ENCODE measurements around the gene CCDC85C.
A peak's percentile ranks its signal among the peaks of the same experiment; 100 is the strongest.

CCDC85C gene

GRCh38 chr14:99609245-99610170, 5.5 kb upstream of the CCDC85C start:
- no peak for ATAC-seq (replicated peaks; ENCODE audit: extremely low read depth, poor library complexity, severe bottlenecking)
- no peak for DNase-seq (ENCODE audit: low spot score in 2 of 2)
- peaks cover 3% of the 10 kb centered on the region for H3K36me3 Mint-ChIP-seq (ENCODE audit: insufficient read depth)

GRCh38 chr14:99608591-99608990, 4.6 kb upstream of the CCDC85C start:
- Mint-ChIP-seq H3K27ac (ENCODE audit: low read depth) (no peak overlapping the region), H3K36me3 (ENCODE audit: insufficient read depth) (peaks cover 5% of the 10 kb centered on the region), H3K27me3 (no peaks in the 10 kb centered on the region), H3K4me1 (peaks cover 15% of the 10 kb centered on the region), H3K9me3 (no peaks in the 10 kb centered on the region), H3K4me3 (no peak overlapping the region)
- DNase-seq (ENCODE audit: low spot score in 2 of 2) = no peak
- ATAC-seq (replicated peaks; ENCODE audit: extremely low read depth, poor library complexity, severe bottlenecking) = no peak

More at GRCh38 chr14:99609245-99610170, 5.5 kb upstream of the CCDC85C start:
- peaks cover 15% of the 10 kb centered on the region for H3K4me1 Mint-ChIP-seq
- H3K27me3 Mint-ChIP-seq = no peaks in the 10 kb centered on the region
- H3K27ac Mint-ChIP-seq (ENCODE audit: low read depth) = no peak overlapping the region
- no peak overlapping the region for H3K4me3 Mint-ChIP-seq
- no peaks in the 10 kb centered on the region for H3K9me3 Mint-ChIP-seq

GRCh38 chr14:99606359-99606758, 2.4 kb upstream of the CCDC85C start:
- Mint-ChIP-seq H3K27ac (ENCODE audit: low read depth) (no peak overlapping the region), H3K36me3 (ENCODE audit: insufficient read depth) (peaks cover 7% of the 10 kb centered on the region), H3K4me1 (peaks cover 28% of the 10 kb centered on the region), H3K9me3 (no peaks in the 10 kb centered on the region), H3K27me3 (no peaks in the 10 kb centered on the region), H3K4me3 (no peak overlapping the region)
- DNase-seq (ENCODE audit: low spot score in 2 of 2) (no peak), ATAC-seq (replicated peaks; ENCODE audit: extremely low read depth, poor library complexity, severe bottlenecking) (no peak)

GRCh38 chr14:99605299-99605961, 1.4 kb upstream of the CCDC85C start:
- H3K27ac Mint-ChIP-seq (ENCODE audit: low read depth) = peak overlapping the region; percentile 94
- no peaks in the 10 kb centered on the region for H3K9me3 Mint-ChIP-seq
- ATAC-seq (replicated peaks; ENCODE audit: extremely low read depth, poor library complexity, severe bottlenecking) (peak; percentile 25), DNase-seq (ENCODE audit: low spot score in 2 of 2) (peak; percentile 61 to 68)
- H3K4me1 Mint-ChIP-seq = peaks cover 37% of the 10 kb centered on the region
- no peaks in the 10 kb centered on the region for H3K27me3 Mint-ChIP-seq
- H3K36me3 Mint-ChIP-seq (ENCODE audit: insufficient read depth) = peaks cover 7% of the 10 kb centered on the region
- H3K4me3 Mint-ChIP-seq = peak overlapping the region; percentile 93

GRCh38 chr14:99604766-99605298, 825 bp upstream of the CCDC85C start:
- Mint-ChIP-seq H3K27me3 (no peaks in the 10 kb centered on the region), H3K27ac (ENCODE audit: low read depth) (peak overlapping the region; percentile 94), H3K4me3 (peak overlapping the region; percentile 93), H3K36me3 (ENCODE audit: insufficient read depth) (peaks cover 7% of the 10 kb centered on the region), H3K9me3 (no peaks in the 10 kb centered on the region), H3K4me1 (peaks cover 40% of the 10 kb centered on the region)
- peak; percentile 45 for ATAC-seq (replicated peaks; ENCODE audit: extremely low read depth, poor library complexity, severe bottlenecking)
- peak; percentile 20 to 28 for DNase-seq (ENCODE audit: low spot score in 2 of 2)

GRCh38 chr14:99604278-99604765, 315 bp upstream of the CCDC85C start:
- peak; percentile 95 for ATAC-seq (replicated peaks; ENCODE audit: extremely low read depth, poor library complexity, severe bottlenecking)
- Mint-ChIP-seq H3K4me3 (peak overlapping the region; percentile 93), H3K27ac (ENCODE audit: low read depth) (peak overlapping the region; percentile 94), H3K36me3 (ENCODE audit: insufficient read depth) (peaks cover 7% of the 10 kb centered on the region), H3K9me3 (no peaks in the 10 kb centered on the region), H3K27me3 (no peaks in the 10 kb centered on the region), H3K4me1 (peaks cover 36% of the 10 kb centered on the region)
- peak; percentile 89 to 94 for DNase-seq (ENCODE audit: low spot score in 2 of 2)

- Mint-ChIP-seq H3K27me3 (no peaks in the 10 kb centered on the region), H3K36me3 (ENCODE audit: insufficient read depth) (peaks cover 7% of the 10 kb centered on the region), H3K4me3 (peak overlapping the region; percentile 62), H3K4me1 (peaks cover 36% of the 10 kb centered on the region), H3K27ac (ENCODE audit: low read depth) (no peak overlapping the region), H3K9me3 (no peaks in the 10 kb centered on the region)
- ATAC-seq (replicated peaks; ENCODE audit: extremely low read depth, poor library complexity, severe bottlenecking) (no peak), DNase-seq (ENCODE audit: low spot score in 2 of 2) (no peak)
Observed at GRCh38 chr14:99602788-99603415, 1.1 kb downstream of the CCDC85C start.

GRCh38 chr14:99602054-99602787, 1.8 kb downstream of the CCDC85C start:
- H3K4me1 Mint-ChIP-seq = peaks cover 36% of the 10 kb centered on the region
- H3K4me3 Mint-ChIP-seq = peak overlapping the region; percentile 62
- no peak for ATAC-seq (replicated peaks; ENCODE audit: extremely low read depth, poor library complexity, severe bottlenecking)
- peak overlapping the region; percentile 75 for H3K27ac Mint-ChIP-seq (ENCODE audit: low read depth)
- no peaks in the 10 kb centered on the region for H3K9me3 Mint-ChIP-seq
- H3K36me3 Mint-ChIP-seq (ENCODE audit: insufficient read depth) = peaks cover 7% of the 10 kb centered on the region
- DNase-seq (ENCODE audit: low spot score in 2 of 2) = no peak
- H3K27me3 Mint-ChIP-seq = no peaks in the 10 kb centered on the region

GRCh38 chr14:99601361-99601831, 2.6 kb downstream of the CCDC85C start:
- Mint-ChIP-seq H3K27me3 (no peaks in the 10 kb centered on the region), H3K9me3 (no peaks in the 10 kb centered on the region), H3K27ac (ENCODE audit: low read depth) (peak overlapping the region; percentile 75), H3K36me3 (ENCODE audit: insufficient read depth) (peaks cover 7% of the 10 kb centered on the region), H3K4me1 (peaks cover 38% of the 10 kb centered on the region), H3K4me3 (peak overlapping the region; percentile 62)
- ATAC-seq (replicated peaks; ENCODE audit: extremely low read depth, poor library complexity, severe bottlenecking) (no peak), DNase-seq (ENCODE audit: low spot score in 2 of 2) (no peak)

- Mint-ChIP-seq H3K4me1 (peaks cover 36% of the 10 kb centered on the region), H3K36me3 (ENCODE audit: insufficient read depth) (peaks cover 6% of the 10 kb centered on the region), H3K4me3 (no peak overlapping the region), H3K9me3 (no peaks in the 10 kb centered on the region), H3K27ac (ENCODE audit: low read depth) (no peak overlapping the region), H3K27me3 (no peaks in the 10 kb centered on the region)
- ATAC-seq (replicated peaks; ENCODE audit: extremely low read depth, poor library complexity, severe bottlenecking) = no peak
- no peak for DNase-seq (ENCODE audit: low spot score in 2 of 2)
Observed at GRCh38 chr14:99600232-99600888, 3.6 kb downstream of the CCDC85C start.

- no peak for DNase-seq (ENCODE audit: low spot score in 2 of 2)
- Mint-ChIP-seq H3K4me3 (no peak overlapping the region), H3K36me3 (ENCODE audit: insufficient read depth) (peaks cover 5% of the 10 kb centered on the region), H3K27ac (ENCODE audit: low read depth) (no peak overlapping the region), H3K4me1 (peaks cover 40% of the 10 kb centered on the region), H3K27me3 (no peaks in the 10 kb centered on the region), H3K9me3 (no peaks in the 10 kb centered on the region)
- ATAC-seq (replicated peaks; ENCODE audit: extremely low read depth, poor library complexity, severe bottlenecking) = no peak
Observed at GRCh38 chr14:99599393-99599792, 4.6 kb downstream of the CCDC85C start.

Measured in central memory CD8-positive, alpha-beta T cell (primary cell).